Measurements from ENCODE around the gene HAO1. TPM values are rescaled to one million over a fixed set of nuclear protein-coding genes. Genes with fewer than 3 reads are reported as not detected.

The HAO1 gene
- total RNA-seq, 1 donor from 2014 or later = not detected

- Mint-ChIP-seq H3K4me3 (ENCODE audit: unreplicated experiment) (no peak overlapping the region), H3K27me3 (ENCODE audit: unreplicated experiment) (no peaks in the 10 kb centered on the region), H3K27ac (ENCODE audit: unreplicated experiment) (no peak overlapping the region)
These were observed 60.4 kb downstream of the HAO1 start for GRCh38 chr20:7879883-7880282.

GRCh38 chr20:7868108-7868507 lies 72.2 kb downstream of the HAO1 start:
- Mint-ChIP-seq H3K9me3 (ENCODE audit: unreplicated experiment) (no peaks in the 10 kb centered on the region), H3K4me3 (ENCODE audit: unreplicated experiment) (no peak overlapping the region), H3K4me1 (ENCODE audit: unreplicated experiment) (no peaks in the 10 kb centered on the region), H3K27me3 (ENCODE audit: unreplicated experiment) (no peaks in the 10 kb centered on the region), H3K36me3 (ENCODE audit: low read depth, unreplicated experiment) (no peaks in the 10 kb centered on the region), H3K27ac (ENCODE audit: unreplicated experiment) (no peak overlapping the region)
- TF ChIP-seq CTCF (IDR thresholded peaks at IDR 0.05; ENCODE audit: unreplicated experiment) = no peak
- DNase-seq (ENCODE audit: low spot score) = no peak

More at GRCh38 chr20:7879883-7880282, 60.4 kb downstream of the HAO1 start:
- no peaks in the 10 kb centered on the region for H3K9me3 Mint-ChIP-seq (ENCODE audit: unreplicated experiment)
- no peaks in the 10 kb centered on the region for H3K4me1 Mint-ChIP-seq (ENCODE audit: unreplicated experiment)
- no peak for DNase-seq (ENCODE audit: low spot score)
- TF ChIP-seq CTCF (IDR thresholded peaks at IDR 0.05; ENCODE audit: unreplicated experiment) = no peak
- no peaks in the 10 kb centered on the region for H3K36me3 Mint-ChIP-seq (ENCODE audit: low read depth, unreplicated experiment)

- Mint-ChIP-seq H3K4me3 (ENCODE audit: unreplicated experiment) (no peak overlapping the region), H3K27ac (ENCODE audit: unreplicated experiment) (no peak overlapping the region), H3K4me1 (ENCODE audit: unreplicated experiment) (no peaks in the 10 kb centered on the region), H3K36me3 (ENCODE audit: low read depth, unreplicated experiment) (no peaks in the 10 kb centered on the region), H3K27me3 (ENCODE audit: unreplicated experiment) (no peaks in the 10 kb centered on the region), H3K9me3 (ENCODE audit: unreplicated experiment) (no peaks in the 10 kb centered on the region)
- DNase-seq (ENCODE audit: low spot score) = no peak
- no peak for TF ChIP-seq CTCF (IDR thresholded peaks at IDR 0.05; ENCODE audit: unreplicated experiment)
These were observed 74.0 kb downstream of the HAO1 start for GRCh38 chr20:7866285-7866684.

- H3K4me1 Mint-ChIP-seq (ENCODE audit: unreplicated experiment) = peaks cover 6% of the 10 kb centered on the region
- H3K4me3 Mint-ChIP-seq (ENCODE audit: unreplicated experiment) = no peak overlapping the region
- H3K27ac Mint-ChIP-seq (ENCODE audit: unreplicated experiment) = no peak overlapping the region
- TF ChIP-seq CTCF (IDR thresholded peaks at IDR 0.05; ENCODE audit: unreplicated experiment) = no peak
- no peaks in the 10 kb centered on the region for H3K9me3 Mint-ChIP-seq (ENCODE audit: unreplicated experiment)
- H3K27me3 Mint-ChIP-seq (ENCODE audit: unreplicated experiment) = no peaks in the 10 kb centered on the region
- no peaks in the 10 kb centered on the region for H3K36me3 Mint-ChIP-seq (ENCODE audit: low read depth, unreplicated experiment)
- peak; percentile 10 for DNase-seq (ENCODE audit: low spot score)
These were observed 80.9 kb downstream of the HAO1 start for GRCh38 chr20:7859356-7859802.

GRCh38 chr20:7858734-7859250 lies 81.5 kb downstream of the HAO1 start:
- no peak overlapping the region for H3K27ac Mint-ChIP-seq (ENCODE audit: unreplicated experiment)
- peaks cover 6% of the 10 kb centered on the region for H3K4me1 Mint-ChIP-seq (ENCODE audit: unreplicated experiment)
- no peak for TF ChIP-seq CTCF (IDR thresholded peaks at IDR 0.05; ENCODE audit: unreplicated experiment)
- no peaks in the 10 kb centered on the region for H3K27me3 Mint-ChIP-seq (ENCODE audit: unreplicated experiment)
- no peaks in the 10 kb centered on the region for H3K36me3 Mint-ChIP-seq (ENCODE audit: low read depth, unreplicated experiment)
- H3K9me3 Mint-ChIP-seq (ENCODE audit: unreplicated experiment) = no peaks in the 10 kb centered on the region
- DNase-seq (ENCODE audit: low spot score) = no peak
- no peak overlapping the region for H3K4me3 Mint-ChIP-seq (ENCODE audit: unreplicated experiment)

Measured in endothelial cell (in vitro differentiated cells).